HG03565 (cell line): ENCODE results near the gene XPR1.

ENCODE experiments used
- ATAC-seq: cut with Tn5 transposase; IDR thresholded peaks from one replicate; pipeline ENCODE4 v1.9.1; 2021; ENCODE audit warnings: mild to moderate bottlenecking, moderate library complexity; ENCODE audit not compliant: unreplicated experiment

XPR1 gene

DNA sequence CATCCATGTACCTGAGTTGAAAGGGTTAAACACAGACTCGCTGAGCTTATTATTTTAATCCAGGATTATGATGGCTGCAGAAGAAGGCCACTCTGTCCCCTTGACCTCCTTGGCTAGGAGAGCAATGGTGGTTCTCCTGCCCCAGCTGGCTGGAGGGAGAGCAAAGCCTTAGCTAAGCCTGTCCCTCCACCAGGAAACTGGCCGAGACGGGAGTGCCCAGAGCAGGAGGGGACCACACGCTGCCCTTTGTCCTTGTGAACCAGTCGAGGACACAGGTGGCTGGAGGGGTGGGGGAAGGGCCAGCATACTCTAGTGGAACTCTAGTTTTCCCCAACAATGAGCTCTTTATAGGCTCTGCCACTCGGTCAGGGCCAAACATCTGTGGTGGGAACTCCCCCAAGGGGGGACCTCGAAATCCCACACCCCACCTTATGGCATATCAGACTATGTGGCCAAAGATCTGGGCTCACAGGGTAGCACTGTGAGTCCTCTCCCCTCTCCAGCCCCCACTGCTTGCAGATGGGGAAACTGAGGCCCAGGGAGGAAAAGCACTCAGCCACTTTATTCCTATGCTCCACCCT lies 293.7 kb downstream of the XPR1 start:
- ATAC-seq, result no peak

DNA sequence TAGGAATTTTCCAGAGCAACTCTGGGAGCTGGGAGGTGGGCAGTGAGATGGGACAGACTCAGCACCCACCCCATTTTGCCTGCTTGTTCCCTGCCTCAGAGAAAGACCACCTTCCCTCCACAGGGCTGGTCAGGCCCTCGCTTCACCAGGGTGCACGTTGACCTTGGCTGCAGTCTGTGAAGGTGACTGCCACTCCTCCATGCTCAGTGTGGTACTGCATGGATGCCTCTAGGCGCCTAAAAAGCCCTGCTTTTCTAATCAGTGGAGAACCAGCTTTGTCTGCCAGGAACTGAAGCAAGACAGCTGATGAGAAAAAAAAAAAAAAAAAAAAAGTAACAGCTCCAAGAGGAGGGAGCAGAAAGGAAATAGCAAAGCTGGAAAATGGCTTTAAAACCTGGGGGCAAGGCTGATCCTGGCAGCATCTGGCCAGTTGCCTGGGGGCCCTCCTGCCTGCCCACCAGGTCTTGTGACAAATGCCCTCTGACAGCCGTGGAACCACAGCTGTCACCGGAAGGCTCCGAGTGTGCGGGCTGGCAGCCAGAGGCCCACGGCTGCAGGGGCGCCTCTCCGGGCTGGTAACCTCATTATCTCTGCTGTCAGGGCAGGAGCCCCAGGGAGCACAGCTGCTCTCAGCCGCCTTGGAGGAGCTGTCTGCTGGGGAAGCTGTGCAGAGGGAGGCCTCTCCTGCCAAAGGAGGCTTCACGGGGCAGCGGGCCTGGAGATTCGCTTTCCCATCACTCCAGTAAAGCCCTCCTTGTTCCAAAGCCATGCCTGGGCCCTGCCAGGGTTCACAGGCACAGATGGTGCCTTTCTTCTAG lies 294.6 kb downstream of the XPR1 start:
- ATAC-seq, result no peak

GRCh38 chr1:180927348-180927747 lies 295.5 kb downstream of the XPR1 start:
- ATAC-seq, result no peak

DNA sequence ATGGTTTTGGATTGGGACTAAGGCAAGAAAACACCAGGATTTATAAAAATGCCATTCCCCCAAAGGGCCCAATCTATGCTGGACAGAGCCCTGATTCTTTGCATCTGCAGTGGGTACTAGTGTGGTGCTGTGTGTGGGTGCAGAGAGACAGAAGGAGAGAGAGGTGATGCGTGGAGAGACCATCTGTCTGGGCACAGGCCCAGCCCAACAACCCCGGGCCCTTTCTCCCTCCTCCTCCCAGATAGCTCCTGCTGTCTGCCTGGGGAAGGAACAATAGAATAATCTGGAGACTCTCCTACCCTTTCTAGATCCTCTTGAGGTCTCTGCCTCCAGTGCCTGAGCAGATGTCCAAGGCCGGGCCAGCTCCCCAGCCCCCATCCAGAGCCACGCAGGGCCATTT lies 296.0 kb downstream of the XPR1 start:
- ATAC-seq, result no peak

- ATAC-seq, result no peak
Measured at GRCh38 chr1:180928331-180929230, 296.8 kb downstream of the XPR1 start.

- ATAC-seq, result no peak
Measured at GRCh38 chr1:180929389-180929788, 297.6 kb downstream of the XPR1 start.

DNA sequence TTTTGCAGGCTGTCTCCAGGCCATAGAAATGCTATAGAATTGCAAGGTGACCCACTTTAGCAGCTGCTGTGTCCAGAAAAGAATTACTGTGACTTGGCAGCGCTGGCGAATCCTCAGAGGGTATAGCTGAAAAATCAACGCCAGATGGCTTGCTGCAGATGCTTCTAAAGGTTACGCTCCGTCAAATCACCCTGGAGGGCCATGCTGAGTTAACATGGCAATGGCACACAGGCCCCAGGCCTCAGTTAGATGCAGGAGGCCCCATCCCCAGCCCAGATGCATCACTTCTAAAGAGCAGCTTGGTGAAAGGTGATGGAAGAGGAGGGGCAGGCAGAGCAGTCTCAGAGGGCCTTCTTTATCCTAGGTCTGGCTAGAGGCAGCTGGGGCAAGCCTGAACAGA lies 298.9 kb downstream of the XPR1 start:
- no peak for ATAC-seq

DNA sequence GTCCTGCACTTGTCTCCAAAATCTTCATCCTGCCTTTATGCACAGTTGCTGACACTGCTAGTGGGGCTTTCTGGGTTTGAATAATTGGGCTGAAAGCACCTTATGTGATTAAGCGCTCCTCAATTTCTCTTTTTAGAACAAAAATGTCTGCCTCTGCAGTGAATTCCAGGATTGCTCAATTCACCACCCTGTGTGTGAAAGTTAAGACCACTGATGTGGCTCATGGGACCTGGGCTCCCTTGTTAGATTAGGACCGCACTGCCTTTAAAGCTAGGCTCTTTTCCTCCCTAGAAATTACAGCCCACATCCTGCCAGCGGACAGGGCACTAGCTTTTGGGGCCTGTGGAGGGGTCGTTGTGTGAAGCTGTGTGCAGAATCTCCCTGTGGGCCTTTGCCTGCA lies 299.7 kb downstream of the XPR1 start:
- no peak for ATAC-seq

- no peak for ATAC-seq
Measured at GRCh38 chr1:180932378-180932777, 300.6 kb downstream of the XPR1 start.

DNA sequence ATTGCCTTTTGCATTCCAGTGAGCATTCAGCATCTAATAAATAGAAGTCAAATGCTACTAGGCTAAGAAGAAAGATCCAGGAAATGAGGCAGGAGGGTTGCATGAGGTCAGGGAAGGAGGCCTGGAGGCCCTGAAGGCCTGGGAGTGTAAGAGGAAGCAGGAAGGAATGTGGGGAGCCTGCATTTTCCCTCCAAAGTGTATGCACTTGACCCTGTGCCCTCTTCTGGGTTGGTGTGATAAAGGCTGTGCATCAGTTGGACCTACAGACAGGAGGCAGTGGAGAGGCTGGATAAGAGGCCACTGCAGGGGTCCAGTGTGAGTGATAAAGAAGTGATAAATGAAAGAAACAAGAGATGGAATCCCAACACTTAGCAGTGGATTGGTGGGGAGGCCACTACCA lies 301.3 kb downstream of the XPR1 start:
- no peak for ATAC-seq

GRCh38 chr1:180934563-180934962 lies 302.7 kb downstream of the XPR1 start:
- ATAC-seq, result no peak

- ATAC-seq, result no peak
Measured at GRCh38 chr1:180935326-180936109, 303.7 kb downstream of the XPR1 start.

DNA sequence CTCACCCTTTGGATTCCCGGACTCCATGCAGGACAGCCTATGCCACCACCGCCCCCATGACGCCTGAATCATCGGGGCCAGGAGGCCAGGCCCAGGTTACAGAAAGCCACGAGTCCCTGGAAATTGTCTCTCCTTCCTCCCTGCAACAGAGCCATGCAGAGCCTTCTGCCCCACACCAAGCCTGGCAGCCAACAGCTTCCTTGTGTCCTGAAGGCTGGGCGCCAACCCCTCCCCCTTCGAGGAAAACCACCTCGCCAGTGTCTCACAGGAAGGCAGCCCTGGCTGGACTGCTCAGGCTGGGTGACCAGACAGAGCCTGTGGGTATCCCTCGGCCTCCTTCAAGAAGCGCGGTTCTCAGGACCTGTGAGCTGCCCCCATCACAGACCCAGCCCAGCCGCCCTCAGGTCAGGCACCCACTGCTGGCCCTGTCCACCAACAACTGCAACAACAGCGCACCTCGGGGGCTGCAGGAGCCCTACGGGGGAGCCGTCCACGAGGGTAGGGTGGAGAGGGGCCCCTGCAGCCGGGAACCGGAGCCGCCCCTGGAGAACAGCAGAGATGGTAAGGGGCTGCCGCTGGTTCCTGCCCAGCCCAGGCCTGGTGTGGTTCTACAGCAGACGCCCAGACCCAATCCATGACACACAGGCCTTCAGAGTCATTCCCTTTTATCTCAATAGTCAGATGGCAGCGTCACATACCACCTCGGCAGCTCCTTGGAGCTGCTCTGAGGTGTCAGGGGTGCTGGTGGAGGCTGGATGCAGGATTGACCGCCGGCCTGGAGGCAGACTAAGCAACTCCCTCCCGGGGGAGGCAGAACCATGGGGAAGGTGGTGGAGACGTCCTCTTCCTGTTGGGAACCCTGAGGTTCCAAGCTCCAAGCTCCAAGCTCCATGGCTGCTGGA lies 304.5 kb downstream of the XPR1 start:
- ATAC-seq, result no peak

DNA sequence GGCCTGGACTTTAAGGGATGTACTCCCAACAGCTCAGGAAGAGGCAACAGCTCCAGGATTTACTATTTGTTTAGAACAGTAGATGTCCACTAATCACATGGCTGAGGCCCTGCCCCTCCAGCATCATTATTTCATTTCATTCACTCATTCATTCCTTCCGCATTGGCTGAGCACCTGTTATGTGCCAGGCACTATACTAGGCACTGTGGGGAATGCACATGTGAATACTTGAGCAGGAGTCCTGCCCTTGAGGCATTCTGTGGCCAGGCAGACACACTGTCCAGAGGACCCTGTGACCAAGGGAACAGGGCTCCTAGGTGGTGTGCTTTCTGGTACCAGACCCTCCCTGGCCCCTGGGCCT lies 305.2 kb downstream of the XPR1 start:
- no peak for ATAC-seq

GRCh38 chr1:180937624-180938225 lies 305.9 kb downstream of the XPR1 start:
- no peak for ATAC-seq

DNA sequence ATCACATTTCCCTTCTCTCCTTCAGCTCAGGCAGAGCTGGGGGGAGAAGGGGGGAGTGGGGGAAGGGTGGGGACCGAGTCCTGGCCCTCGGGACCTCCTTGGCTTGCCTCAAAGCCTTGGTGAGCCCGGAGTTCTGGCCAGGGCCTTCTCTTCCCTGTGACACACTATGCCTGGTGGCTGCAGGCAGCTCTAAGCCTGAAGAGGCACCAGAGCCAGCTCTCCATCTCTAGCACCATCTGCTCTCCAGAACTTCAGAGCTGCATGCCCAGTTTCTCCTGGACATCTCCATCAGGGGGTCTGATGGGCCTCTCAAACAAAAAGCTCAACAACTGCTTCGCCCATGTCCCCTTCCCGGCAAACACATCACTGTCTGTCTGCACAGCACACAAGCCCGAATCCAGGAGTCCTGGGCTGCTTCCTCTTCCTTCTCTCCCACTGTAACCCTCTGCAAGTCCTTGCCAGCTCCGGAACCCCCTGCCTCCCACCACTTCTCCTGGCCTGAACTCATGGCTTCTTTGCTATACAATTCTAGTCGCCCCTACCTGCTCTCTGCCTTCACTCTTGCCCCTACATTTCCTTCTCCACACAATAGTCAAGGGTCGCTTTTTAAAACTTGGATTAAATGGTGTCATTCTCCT lies 307.4 kb downstream of the XPR1 start:
- no peak for ATAC-seq

GRCh38 chr1:180939711-180940103 lies 307.9 kb downstream of the XPR1 start:
- ATAC-seq, result no peak
